Measurements from ENCODE around the gene SYCP3.
"Not testable (repeated sequence)": the region's sequence is repeated elsewhere in the genome, so short reads cannot be mapped to it uniquely, and the experiment has no call there.

Gene SYCP3

GRCh38 chr12:101694297-101694848 is 44.9 kb downstream of the SYCP3 start:
- no peak overlapping the region for H3K27ac ChIP-seq
- H3K9ac ChIP-seq: no peak overlapping the region
- peaks cover 0 to 5% (median 0%) of the 10 kb centered on the region in 11 experiments; a peak in 3 of 22 replicates for H4K20me1 ChIP-seq
- no peak overlapping the region for H3K4me2 ChIP-seq
- H3K4me1 ChIP-seq: peaks cover 15 to 31% (median 20%) of the 10 kb centered on the region in 10 experiments
- H3K36me3 ChIP-seq: no peaks in the 10 kb centered on the region
- TF ChIP-seq Cebpa-rat (IDR thresholded peaks at IDR 0.05): no peak
- H3K9me3 ChIP-seq (replicated peaks in 1 of 11): peaks cover 0 to 6% (median 0%) of the 10 kb centered on the region in 11 experiments; a peak in 1 of 22 replicates
- no peak overlapping the region for H3K4me3 ChIP-seq
- H3K27me3 ChIP-seq: no peaks in the 10 kb centered on the region

GRCh38 chr12:101691503-101692096 is 47.7 kb downstream of the SYCP3 start:
- Histone ChIP-seq H3K36me3 (no peaks in the 10 kb centered on the region), H3K4me1 (peaks cover 4 to 16% (median 6%) of the 10 kb centered on the region in 10 experiments), H3K4me2 (peak overlapping the region in 2 of 11 experiments; percentile 8 to 22; a peak in 2 of 22 replicates), H3K27me3 (no peaks in the 10 kb centered on the region), H3K9me3 (replicated peaks in 1 of 11) (peaks cover 0 to 6% (median 0%) of the 10 kb centered on the region in 11 experiments; a peak in 1 of 22 replicates), H3K9ac (no peak overlapping the region), H4K20me1 (no peaks in the 10 kb centered on the region), H3K4me3 (no peak overlapping the region), H3K27ac (no peak overlapping the region)
- TF ChIP-seq Cebpa-rat (IDR thresholded peaks at IDR 0.05): no peak

GRCh38 chr12:101690544-101691098 is 48.6 kb downstream of the SYCP3 start:
- H3K36me3 ChIP-seq: no peaks in the 10 kb centered on the region
- peaks cover 0 to 10% (median 0%) of the 10 kb centered on the region in 10 experiments; a peak in 4 of 20 replicates for H3K4me1 ChIP-seq
- peaks cover 0 to 6% (median 0%) of the 10 kb centered on the region in 11 experiments; a peak in 1 of 22 replicates for H3K9me3 ChIP-seq (replicated peaks in 1 of 11)
- TF ChIP-seq Cebpa-rat (IDR thresholded peaks at IDR 0.05): peak in 2 of 11 experiments; percentile 10 to 77; a peak in 2 of 22 replicates
- no peak overlapping the region for H3K27ac ChIP-seq
- no peak overlapping the region for H3K9ac ChIP-seq
- H3K4me2 ChIP-seq: peak overlapping the region in 2 of 11 experiments; percentile 7; a peak in 3 of 22 replicates
- H4K20me1 ChIP-seq: no peaks in the 10 kb centered on the region
- H3K4me3 ChIP-seq: no peak overlapping the region
- no peaks in the 10 kb centered on the region for H3K27me3 ChIP-seq

GRCh38 chr12:101686176-101686575 is 53.1 kb downstream of the SYCP3 start:
- no peak overlapping the region for H3K9ac ChIP-seq

GRCh38 chr12:101685092-101685491 is 54.2 kb downstream of the SYCP3 start:
- H3K9me3 ChIP-seq (replicated peaks in 1 of 11): no peaks in the 10 kb centered on the region
- no peak overlapping the region for H3K9ac ChIP-seq
- H3K4me2 ChIP-seq: no peak overlapping the region
- no peaks in the 10 kb centered on the region for H3K36me3 ChIP-seq
- no peak for TF ChIP-seq Cebpa-rat (IDR thresholded peaks at IDR 0.05)
- H3K4me3 ChIP-seq: no peak overlapping the region
- no peak overlapping the region for H3K27ac ChIP-seq
- H3K4me1 ChIP-seq: no peaks in the 10 kb centered on the region
- no peaks in the 10 kb centered on the region for H4K20me1 ChIP-seq
- no peaks in the 10 kb centered on the region for H3K27me3 ChIP-seq

More at GRCh38 chr12:101686176-101686575, 53.1 kb downstream of the SYCP3 start:
- Histone ChIP-seq H3K4me1 (peaks cover 0 to 5% (median 0%) of the 10 kb centered on the region in 10 experiments; a peak in 4 of 20 replicates), H3K4me3 (no peak overlapping the region), H3K4me2 (no peak overlapping the region), H4K20me1 (no peaks in the 10 kb centered on the region), H3K27ac (no peak overlapping the region), H3K36me3 (no peaks in the 10 kb centered on the region), H3K9me3 (replicated peaks in 1 of 11) (no peaks in the 10 kb centered on the region), H3K27me3 (no peaks in the 10 kb centered on the region)
- TF ChIP-seq Cebpa-rat (IDR thresholded peaks at IDR 0.05): no peak

GRCh38 chr12:101681627-101682026 is 57.6 kb downstream of the SYCP3 start:
- H3K27me3 ChIP-seq; H3K4me3 ChIP-seq; H4K20me1 ChIP-seq; H3K36me3 ChIP-seq; H3K4me1 ChIP-seq; H3K27ac ChIP-seq; H3K9ac ChIP-seq; H3K4me2 ChIP-seq; H3K9me3 ChIP-seq (replicated peaks in 1 of 11): not testable (repeated sequence)

- Histone ChIP-seq H4K20me1 (no peaks in the 10 kb centered on the region), H3K4me3 (no peak overlapping the region), H3K27me3 (no peaks in the 10 kb centered on the region), H3K4me2 (no peak overlapping the region), H3K9me3 (replicated peaks in 1 of 11) (no peaks in the 10 kb centered on the region), H3K9ac (no peak overlapping the region), H3K4me1 (no peaks in the 10 kb centered on the region), H3K27ac (no peak overlapping the region), H3K36me3 (no peaks in the 10 kb centered on the region)
- TF ChIP-seq Cebpa-rat (IDR thresholded peaks at IDR 0.05): no peak
Observed at GRCh38 chr12:101680647-101681046, 58.6 kb downstream of the SYCP3 start.

GRCh38 chr12:101680240-101680639 is 59.0 kb downstream of the SYCP3 start:
- no peaks in the 10 kb centered on the region for H3K36me3 ChIP-seq
- H3K4me2 ChIP-seq: no peak overlapping the region
- no peak for TF ChIP-seq Cebpa-rat (IDR thresholded peaks at IDR 0.05)
- no peak overlapping the region for H3K27ac ChIP-seq
- H3K4me1 ChIP-seq: no peaks in the 10 kb centered on the region
- no peak overlapping the region for H3K9ac ChIP-seq
- no peaks in the 10 kb centered on the region for H4K20me1 ChIP-seq
- H3K27me3 ChIP-seq: no peaks in the 10 kb centered on the region
- no peaks in the 10 kb centered on the region for H3K9me3 ChIP-seq (replicated peaks in 1 of 11)
- H3K4me3 ChIP-seq: no peak overlapping the region

Measured in BLaER1 treated with 17β-estradiol and CSF1 and Interleukin-3, amounts not matched to agents 10 nM and 100 nM (cell line).